Skeletal muscle tissue (tissue), 4 donors: ENCODE measurements around the gene EXOC3L4. TPM values are rescaled to one million over a fixed set of nuclear protein-coding genes. Genes with fewer than 3 reads are reported as not detected.
A peak's percentile ranks its signal among the peaks of the same experiment; 100 is the strongest.

Experiments used
- H3K27ac ChIP-seq: one replicate; pipeline ENCODE4 v1.7.0; 2013; ENCODE audit warnings: mild to moderate bottlenecking, low read depth, low read length, inconsistent platforms
- H3K27me3 ChIP-seq, 3 donors: one replicate each; pipeline ENCODE4 v1.7.0; 2013; ENCODE audit warnings: low read length in 3 of 3; ENCODE audit not compliant: control insufficient read depth in 3 of 3, insufficient read depth in 3 of 3
- H3K36me3 ChIP-seq, 3 donors: one replicate each; pipeline ENCODE4 v1.7.0; 2013; ENCODE audit warnings: low read length in 3 of 3; ENCODE audit not compliant: control insufficient read depth in 3 of 3, insufficient read depth in 3 of 3
- H3K4me1 ChIP-seq, 3 donors: one replicate each; pipeline ENCODE4 v1.7.0; 2013; ENCODE audit warnings: low read length in 3 of 3, mild to moderate bottlenecking in 3 of 3; ENCODE audit not compliant: control insufficient read depth in 3 of 3, insufficient read depth in 3 of 3
- H3K4me3 ChIP-seq, 3 donors: one replicate each; pipeline ENCODE4 v1.7.0; 2013; ENCODE audit warnings: low read length in 3 of 3
- H3K9ac ChIP-seq, 3 donors: one replicate each; pipeline ENCODE4 v1.7.0; 2013; ENCODE audit warnings: low read length in 3 of 3, mild to moderate bottlenecking in 3 of 3, moderate library complexity in 2 of 3, low read depth in 1 of 3
- H3K9me3 ChIP-seq, 3 donors: one replicate each; pipeline ENCODE4 v1.7.0; 2013; ENCODE audit warnings: low read length in 3 of 3; ENCODE audit not compliant: control insufficient read depth in 3 of 3
- total RNA-seq: library from RNA; depleted of rRNA; stranded (reverse); fragments of >200 nt; gene quantifications from one replicate; pipeline ENCODE4 v1.2.3, GENCODE V29; 2014
- donor health status: Osteomylitis.

Gene EXOC3L4
- total RNA-seq, 1 donor from 2014 or later, result 0.52 TPM

- Histone ChIP-seq H3K27me3 (peaks cover 34 to 41% (median 36%) of the 10 kb centered on the region in 3 donors), H3K9ac (no peak overlapping the region), H3K36me3 (no peaks in the 10 kb centered on the region), H3K4me3 (no peak overlapping the region), H3K4me1 (peaks cover 21 to 31% (median 28%) of the 10 kb centered on the region in 3 donors), H3K9me3 (no peaks in the 10 kb centered on the region), H3K27ac (no peak overlapping the region)
These were observed 10.3 kb downstream of the EXOC3L4 start for GRCh38 chr14:103104654-103105452.

GRCh38 chr14:103105580-103106150 is 11.1 kb downstream of the EXOC3L4 start:
- no peak overlapping the region for H3K4me3 ChIP-seq
- peak overlapping the region in 1 of 3 donors; percentile 33 for H3K9ac ChIP-seq
- H3K27ac ChIP-seq, result no peak overlapping the region
- peaks cover 34 to 38% (median 36%) of the 10 kb centered on the region in 3 donors for H3K27me3 ChIP-seq
- H3K4me1 ChIP-seq, result peaks cover 29 to 39% (median 36%) of the 10 kb centered on the region in 3 donors
- H3K9me3 ChIP-seq, result no peaks in the 10 kb centered on the region
- H3K36me3 ChIP-seq, result no peaks in the 10 kb centered on the region

- no peak overlapping the region for H3K27ac ChIP-seq
- H3K4me1 ChIP-seq, result peaks cover 47 to 57% (median 52%) of the 10 kb centered on the region in 3 donors
- H3K27me3 ChIP-seq, result peaks cover 20 to 24% (median 23%) of the 10 kb centered on the region in 3 donors
- no peaks in the 10 kb centered on the region for H3K9me3 ChIP-seq
- no peaks in the 10 kb centered on the region for H3K36me3 ChIP-seq
- no peak overlapping the region for H3K4me3 ChIP-seq
- H3K9ac ChIP-seq, result no peak overlapping the region
These were observed 12.9 kb downstream of the EXOC3L4 start for GRCh38 chr14:103107455-103107854.

- Histone ChIP-seq H3K9me3 (no peaks in the 10 kb centered on the region), H3K4me1 (peaks cover 53 to 61% (median 58%) of the 10 kb centered on the region in 3 donors)
These were observed 13.6 kb downstream of the EXOC3L4 start for GRCh38 chr14:103107941-103108748.

GRCh38 chr14:103108749-103109207 is 14.3 kb downstream of the EXOC3L4 start:
- peaks cover 52 to 56% (median 53%) of the 10 kb centered on the region in 3 donors for H3K4me1 ChIP-seq
- peak overlapping the region; percentile 54 for H3K27ac ChIP-seq
- H3K27me3 ChIP-seq, result peaks cover 9 to 11% (median 10%) of the 10 kb centered on the region in 3 donors

More at GRCh38 chr14:103107941-103108748, 13.6 kb downstream of the EXOC3L4 start:
- peaks cover 14 to 17% (median 16%) of the 10 kb centered on the region in 3 donors for H3K27me3 ChIP-seq
- no peaks in the 10 kb centered on the region for H3K36me3 ChIP-seq
- H3K27ac ChIP-seq, result peak overlapping the region; percentile 54
- H3K9ac ChIP-seq, result peak overlapping the region in 1 of 3 donors; percentile 33
- H3K4me3 ChIP-seq, result no peak overlapping the region

GRCh38 chr14:103109535-103110441 is 15.3 kb downstream of the EXOC3L4 start:
- H3K27ac ChIP-seq, result peak overlapping the region; percentile 86
- peak overlapping the region; percentile 49 to 58 (median 51) for H3K4me3 ChIP-seq
- peak overlapping the region; percentile 57 to 78 (median 60) for H3K9ac ChIP-seq
- peaks cover 47 to 53% (median 53%) of the 10 kb centered on the region in 3 donors for H3K4me1 ChIP-seq
- no peaks in the 10 kb centered on the region for H3K9me3 ChIP-seq
- H3K27me3 ChIP-seq, result peaks cover under 1 to 2% (median 1%) of the 10 kb centered on the region in 3 donors
- H3K36me3 ChIP-seq, result no peaks in the 10 kb centered on the region

More at GRCh38 chr14:103108749-103109207, 14.3 kb downstream of the EXOC3L4 start:
- Histone ChIP-seq H3K9me3 (no peaks in the 10 kb centered on the region), H3K9ac (peak overlapping the region in 1 of 3 donors; percentile 33), H3K36me3 (no peaks in the 10 kb centered on the region), H3K4me3 (no peak overlapping the region)

- Histone ChIP-seq H3K9ac (peak overlapping the region; percentile 57 to 78 (median 60)), H3K4me1 (peaks cover 40 to 45% (median 45%) of the 10 kb centered on the region in 3 donors), H3K27me3 (no peaks in the 10 kb centered on the region), H3K9me3 (no peaks in the 10 kb centered on the region), H3K4me3 (peak overlapping the region; percentile 49 to 58 (median 51)), H3K27ac (peak overlapping the region; percentile 86), H3K36me3 (no peaks in the 10 kb centered on the region)
These were observed 16.2 kb downstream of the EXOC3L4 start for GRCh38 chr14:103110681-103111231.

GRCh38 chr14:103111232-103111868 is 16.8 kb downstream of the EXOC3L4 start:
- peak overlapping the region in 2 of 3 donors; percentile 57 to 78 for H3K9ac ChIP-seq
- no peaks in the 10 kb centered on the region for H3K36me3 ChIP-seq
- peak overlapping the region; percentile 86 for H3K27ac ChIP-seq
- H3K9me3 ChIP-seq, result no peaks in the 10 kb centered on the region
- no peaks in the 10 kb centered on the region for H3K27me3 ChIP-seq
- peaks cover 40 to 45% (median 41%) of the 10 kb centered on the region in 3 donors for H3K4me1 ChIP-seq
- peak overlapping the region in 1 of 3 donors; percentile 51 for H3K4me3 ChIP-seq
